BE2C (cell line): Measurements from ENCODE around the gene CBX6.
"Not testable (repeated sequence)": the region's sequence is repeated elsewhere in the genome, so short reads cannot be mapped to it uniquely, and the experiment has no call there.

Experiments used
- DNase-seq: peaks from one replicate; pipeline ENCODE4 v3.0.0-alpha.2; 2020
- H3K27me3 ChIP-seq: fragments of 250-450 bp; sonication (Bioruptor Pico); 2 replicates; pipeline ENCODE4 v1.5.1; 2020; ENCODE audit warnings: mild to moderate bottlenecking
- H3K36me3 ChIP-seq: fragments of 250-450 bp; sonication (Bioruptor Pico); 2 replicates; pipeline ENCODE4 v1.5.1; 2020; ENCODE audit warnings: mild to moderate bottlenecking
- H3K4me1 ChIP-seq: fragments of 250-450 bp; sonication (Bioruptor Pico); 2 replicates; pipeline ENCODE4 v1.5.1; 2020
- H3K4me3 ChIP-seq: 2 replicates; pipeline ENCODE4 v1.5.1; 2011; ENCODE audit warnings: low read depth, low read length
- H3K9me3 ChIP-seq: fragments of 250-450 bp; sonication (Bioruptor Pico); 2 replicates; pipeline ENCODE4 v1.5.1; 2020
- TF ChIP-seq, protein P1 (sequence below): IDR thresholded peaks from 2 replicates; pipeline ENCODE4 v1.5.1; 2012; ENCODE audit warnings: mild to moderate bottlenecking, low read depth, low read length

The CBX6 gene

DNA sequence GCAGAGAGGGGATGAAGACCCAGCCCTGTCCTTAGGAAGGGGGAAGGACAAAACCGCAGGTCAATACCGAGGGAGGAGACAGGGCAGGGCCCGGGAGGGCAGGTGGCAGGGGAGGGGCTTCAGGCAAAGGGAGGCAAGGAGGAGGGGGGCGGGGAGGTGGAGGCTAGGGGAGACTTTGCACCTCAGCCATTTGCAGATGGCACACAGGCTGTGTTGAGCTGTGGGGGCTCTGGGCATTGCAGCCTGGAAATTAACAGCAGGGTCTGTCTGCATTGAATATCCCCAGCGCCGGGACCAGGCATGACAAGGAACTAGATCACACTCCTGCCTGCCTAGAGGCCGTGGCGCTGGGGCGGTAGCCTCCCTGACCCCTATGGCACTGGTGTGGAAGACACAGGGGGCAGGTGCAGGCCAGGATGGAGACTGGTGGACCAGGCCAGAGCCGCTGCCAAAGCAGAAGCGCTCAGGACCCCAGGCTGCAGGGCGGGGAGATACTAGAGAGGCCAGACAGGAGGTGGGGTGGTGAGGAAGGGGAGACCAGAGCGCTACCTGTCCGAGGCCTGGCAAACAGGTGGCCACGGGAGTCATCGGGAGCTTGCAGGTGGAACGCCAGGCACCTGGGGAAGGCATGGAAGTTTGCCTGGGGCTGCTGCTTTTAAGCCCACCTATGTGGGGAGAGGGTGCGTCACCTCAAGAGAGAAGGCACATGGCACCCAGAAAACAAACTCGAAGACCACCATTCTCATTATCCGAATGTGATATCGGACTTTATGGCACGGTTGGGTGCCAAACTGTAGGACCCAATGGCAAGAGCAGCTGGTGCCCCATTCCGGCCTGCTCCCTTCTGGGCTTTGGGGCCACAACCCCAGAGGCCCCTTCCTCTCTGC lies 11.5 kb downstream of the CBX6 start:
- no peaks in the 10 kb centered on the region for H3K27me3 ChIP-seq

DNA sequence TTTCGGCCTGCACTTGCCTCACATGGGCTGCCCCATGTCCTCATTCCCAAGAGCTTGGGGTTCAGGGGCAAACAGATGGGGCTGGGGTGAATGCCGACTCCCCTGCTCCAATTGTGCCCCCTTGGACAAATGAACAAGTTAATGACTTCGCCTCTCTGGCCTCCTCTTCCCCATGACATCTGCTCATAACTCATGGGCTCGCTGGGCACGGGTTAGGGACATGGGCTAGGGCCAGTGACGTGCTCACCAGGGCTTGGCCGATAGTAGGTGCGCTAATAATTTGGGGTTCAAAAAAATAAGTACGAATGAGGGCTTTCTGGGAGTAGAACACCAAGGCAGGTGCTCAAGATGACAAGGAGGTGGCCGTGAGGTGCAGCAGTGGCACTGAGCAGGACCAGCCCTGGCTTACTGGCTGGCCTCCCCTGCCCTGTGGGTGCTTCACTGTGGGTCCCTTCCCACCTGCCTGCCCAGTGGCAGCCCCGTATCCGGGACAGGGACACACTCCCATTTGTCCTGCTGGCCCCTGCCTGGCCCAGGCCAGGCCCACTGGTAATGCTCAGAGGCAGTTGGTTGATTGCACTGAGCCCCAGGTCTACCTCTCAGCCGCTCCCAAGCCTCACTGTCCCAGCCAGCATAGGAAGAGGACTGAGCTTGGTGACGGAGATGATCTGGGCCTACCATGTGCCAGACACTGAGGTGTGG lies 12.3 kb downstream of the CBX6 start:
- Histone ChIP-seq H3K36me3 (peaks cover 7% of the 10 kb centered on the region), H3K27me3 (no peaks in the 10 kb centered on the region), H3K4me1 (peaks cover 15% of the 10 kb centered on the region), H3K9me3 (no peaks in the 10 kb centered on the region), H3K4me3 (no peak overlapping the region)
- no peak for DNase-seq
- TF ChIP-seq, protein P1, sequence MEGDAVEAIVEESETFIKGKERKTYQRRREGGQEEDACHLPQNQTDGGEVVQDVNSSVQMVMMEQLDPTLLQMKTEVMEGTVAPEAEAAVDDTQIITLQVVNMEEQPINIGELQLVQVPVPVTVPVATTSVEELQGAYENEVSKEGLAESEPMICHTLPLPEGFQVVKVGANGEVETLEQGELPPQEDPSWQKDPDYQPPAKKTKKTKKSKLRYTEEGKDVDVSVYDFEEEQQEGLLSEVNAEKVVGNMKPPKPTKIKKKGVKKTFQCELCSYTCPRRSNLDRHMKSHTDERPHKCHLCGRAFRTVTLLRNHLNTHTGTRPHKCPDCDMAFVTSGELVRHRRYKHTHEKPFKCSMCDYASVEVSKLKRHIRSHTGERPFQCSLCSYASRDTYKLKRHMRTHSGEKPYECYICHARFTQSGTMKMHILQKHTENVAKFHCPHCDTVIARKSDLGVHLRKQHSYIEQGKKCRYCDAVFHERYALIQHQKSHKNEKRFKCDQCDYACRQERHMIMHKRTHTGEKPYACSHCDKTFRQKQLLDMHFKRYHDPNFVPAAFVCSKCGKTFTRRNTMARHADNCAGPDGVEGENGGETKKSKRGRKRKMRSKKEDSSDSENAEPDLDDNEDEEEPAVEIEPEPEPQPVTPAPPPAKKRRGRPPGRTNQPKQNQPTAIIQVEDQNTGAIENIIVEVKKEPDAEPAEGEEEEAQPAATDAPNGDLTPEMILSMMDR, result no peak

More for the DNA sequence above, 11.5 kb downstream of the CBX6 start:
- H3K4me1 ChIP-seq, result peaks cover 23% of the 10 kb centered on the region
- TF ChIP-seq, protein P1, result no peak
- H3K9me3 ChIP-seq, result no peaks in the 10 kb centered on the region
- peak; percentile 42 for DNase-seq
- no peak overlapping the region for H3K4me3 ChIP-seq
- H3K36me3 ChIP-seq, result peaks cover 15% of the 10 kb centered on the region

DNA sequence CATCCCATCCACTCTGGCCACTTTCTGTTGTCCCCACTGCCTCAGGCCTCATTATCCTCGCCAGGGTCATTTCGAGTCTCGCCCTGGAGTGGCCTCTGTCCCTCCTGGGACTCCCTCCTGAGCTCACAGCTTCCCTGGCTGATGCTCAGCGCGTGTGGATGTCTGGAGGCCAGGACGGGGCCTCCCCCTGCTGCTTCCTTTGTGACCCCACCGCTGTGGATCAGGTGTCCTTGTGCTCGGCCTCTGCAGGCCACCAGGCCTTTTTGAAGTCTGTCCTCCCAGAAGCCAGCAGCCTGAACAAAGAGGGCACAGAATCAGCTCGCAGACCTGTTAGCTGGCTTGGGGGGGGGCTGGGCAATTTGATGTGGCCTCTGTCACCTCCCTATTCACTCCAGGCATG lies 13.5 kb downstream of the CBX6 start:
- TF ChIP-seq, protein P1, result no peak
- peaks cover 10% of the 10 kb centered on the region for H3K4me1 ChIP-seq
- no peaks in the 10 kb centered on the region for H3K27me3 ChIP-seq
- peaks cover 5% of the 10 kb centered on the region; the same call in 1 of the 2 replicates for H3K36me3 ChIP-seq
- H3K4me3 ChIP-seq, result no peak overlapping the region
- no peak for DNase-seq
- H3K9me3 ChIP-seq, result no peaks in the 10 kb centered on the region

DNA sequence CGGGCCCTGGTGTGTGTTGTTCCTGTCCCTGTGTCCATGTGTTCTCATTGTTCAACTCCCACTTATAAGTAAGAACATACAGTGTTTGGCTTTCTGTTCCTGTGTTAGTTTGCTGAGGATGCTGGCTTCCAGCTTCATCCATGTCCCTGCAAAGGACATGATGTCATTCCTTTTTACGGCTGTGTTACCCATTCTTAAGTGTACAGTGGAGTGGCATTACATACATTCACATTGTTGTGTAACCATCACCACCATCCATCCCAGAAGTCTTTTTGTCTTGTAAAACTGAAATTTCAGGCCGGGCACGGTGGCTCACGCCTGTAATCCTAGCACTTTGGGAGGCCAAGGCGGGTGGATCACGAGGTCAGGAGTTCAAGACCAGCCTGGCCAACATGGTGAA lies 17.5 kb downstream of the CBX6 start:
- H3K4me3 ChIP-seq, DNase-seq, H3K27me3 ChIP-seq, H3K9me3 ChIP-seq, H3K36me3 ChIP-seq: not testable (repeated sequence)
- peaks cover 10% of the 10 kb centered on the region; the same call in 1 of the 2 replicates for H3K4me1 ChIP-seq

DNA sequence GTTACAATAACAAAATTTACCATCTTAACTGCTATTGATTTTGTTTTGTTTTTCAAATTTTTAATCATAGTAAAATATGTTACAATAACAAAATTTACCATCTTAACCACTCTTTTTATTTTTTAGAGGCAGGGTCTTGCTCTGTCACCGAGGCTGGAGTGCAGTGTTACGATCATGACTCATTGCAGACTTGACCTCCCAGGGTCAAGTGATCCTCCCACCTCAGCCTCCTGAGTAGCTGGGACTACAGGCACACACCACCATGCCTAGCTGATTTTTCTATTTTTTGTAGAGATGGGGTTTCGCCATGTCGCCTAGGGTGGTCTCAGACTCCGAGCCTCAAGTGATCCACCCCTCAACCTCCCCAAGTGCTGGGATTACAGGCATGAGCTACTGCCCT lies 18.1 kb downstream of the CBX6 start:
- H3K4me3 ChIP-seq, DNase-seq, H3K27me3 ChIP-seq, H3K36me3 ChIP-seq, H3K9me3 ChIP-seq: not testable (repeated sequence)
- H3K4me1 ChIP-seq, result peaks cover 10% of the 10 kb centered on the region; the same call in 1 of the 2 replicates

DNA sequence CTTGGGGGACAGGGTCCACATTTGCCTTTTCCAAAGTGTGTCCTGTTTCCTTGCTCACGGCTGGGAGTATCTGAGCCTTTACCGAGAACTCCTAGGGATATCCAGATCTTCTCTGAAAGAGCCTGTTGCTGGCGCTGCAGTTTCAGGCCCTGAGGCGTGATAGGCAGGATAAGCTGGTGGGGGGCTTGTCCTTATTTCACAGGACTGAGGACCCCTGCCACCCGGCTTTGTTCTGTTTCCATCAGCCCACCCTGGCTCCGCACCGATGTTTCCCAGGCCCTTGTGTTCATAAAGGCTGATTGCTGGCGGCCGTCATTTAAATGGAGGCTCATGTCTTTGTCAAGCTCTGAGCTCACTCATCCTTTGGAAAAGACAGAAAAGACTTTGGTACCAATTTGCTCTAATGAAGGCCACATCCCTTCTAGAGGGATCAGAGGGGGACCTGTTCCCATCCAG lies 18.8 kb downstream of the CBX6 start:
- DNase-seq, result no peak
- Histone ChIP-seq H3K27me3 (no peaks in the 10 kb centered on the region), H3K36me3 (no peaks in the 10 kb centered on the region), H3K9me3 (no peaks in the 10 kb centered on the region), H3K4me1 (peaks cover 10% of the 10 kb centered on the region; the same call in 1 of the 2 replicates), H3K4me3 (no peak overlapping the region)
- TF ChIP-seq, protein P1, result no peak

GRCh38 chr22:38852522-38852921 lies 19.5 kb downstream of the CBX6 start:
- no peaks in the 10 kb centered on the region for H3K36me3 ChIP-seq
- H3K4me1 ChIP-seq, result peaks cover 10% of the 10 kb centered on the region; the same call in 1 of the 2 replicates
- H3K9me3 ChIP-seq, result no peaks in the 10 kb centered on the region
- no peaks in the 10 kb centered on the region for H3K27me3 ChIP-seq
- no peak for DNase-seq
- H3K4me3 ChIP-seq, result no peak overlapping the region
- TF ChIP-seq, protein P1, result no peak
